WTC11 (cell line): ENCODE data around the gene YBX2.

Experiments used
- ATF2 ChIP-seq: sonication (generic); formaldehyde crosslinking; IDR thresholded peaks from 2 replicates; pipeline ENCODE4 v1.8.1; 2022; ENCODE audit warnings: low read depth, missing genetic modification reagents, borderline replicate concordance
- CREM ChIP-seq: sonication (generic); formaldehyde crosslinking; IDR thresholded peaks from 2 replicates; pipeline ENCODE4 v1.8.1; 2022; ENCODE audit warnings: mild to moderate bottlenecking, missing genetic modification reagents, moderate library complexity
- E2F4 ChIP-seq: sonication (generic); formaldehyde crosslinking; IDR thresholded peaks from 2 replicates; pipeline ENCODE4 v1.8.1; 2022; ENCODE audit warnings: low read depth, mild to moderate bottlenecking, moderate library complexity, missing genetic modification reagents, borderline replicate concordance
- FOXK1 ChIP-seq: sonication (generic); formaldehyde crosslinking; IDR thresholded peaks from 2 replicates; pipeline ENCODE4 v1.8.0; 2022; ENCODE audit warnings: mild to moderate bottlenecking, moderate library complexity, missing genetic modification reagents
- PRRX2 ChIP-seq: fragments of 250-450 bp; sonication (Bioruptor Pico); IDR thresholded peaks from 2 replicates; pipeline ENCODE4 v1.8.0; 2021; ENCODE audit warnings: mild to moderate bottlenecking
- RELA ChIP-seq: sonication (generic); formaldehyde crosslinking; IDR thresholded peaks from 2 replicates; pipeline ENCODE4 v1.8.1; 2022; ENCODE audit warnings: missing genetic modification reagents, mild to moderate bottlenecking, borderline replicate concordance
- SP1 ChIP-seq: sonication (generic); formaldehyde crosslinking; conservative IDR thresholded peaks from 2 replicates; pipeline ENCODE4 v1.8.1; 2022; ENCODE audit warnings: missing genetic modification reagents
- TEAD4 ChIP-seq: sonication (generic); formaldehyde crosslinking; IDR thresholded peaks from 2 replicates; pipeline ENCODE4 v1.8.0; 2022; ENCODE audit warnings: mild to moderate bottlenecking, missing genetic modification reagents
- ZNF317 ChIP-seq: sonication (generic); formaldehyde crosslinking; IDR thresholded peaks from 2 replicates; pipeline ENCODE4 v1.8.1; 2023; ENCODE audit warnings: low read depth, mild to moderate bottlenecking, moderate library complexity, missing genetic modification reagents, borderline replicate concordance
- ZNF425 ChIP-seq: fragments of 250-450 bp; sonication (Bioruptor Pico); conservative IDR thresholded peaks from 2 replicates; pipeline ENCODE4 v1.9.0; 2021; ENCODE audit warnings: mild to moderate bottlenecking
- TF ChIP-seq, protein P1 (sequence below): fragments of 200-600 bp; IDR thresholded peaks from 2 replicates; pipeline ENCODE4 v1.8.0; 2022; ENCODE audit warnings: antibody characterized with exemption
- TF ChIP-seq, protein P2 (sequence below): sonication (generic); formaldehyde crosslinking; IDR thresholded peaks from 2 replicates; pipeline ENCODE4 v1.8.1; 2023; ENCODE audit warnings: mild to moderate bottlenecking, missing genetic modification reagents, moderate library complexity
- TF ChIP-seq, protein P3 (sequence below): sonication (generic); formaldehyde crosslinking; IDR thresholded peaks from 2 replicates; pipeline ENCODE4 v1.8.0; 2022; ENCODE audit warnings: mild to moderate bottlenecking, missing genetic modification reagents
- TF ChIP-seq, protein P4 (sequence below): sonication (generic); formaldehyde crosslinking; conservative IDR thresholded peaks from 2 replicates; pipeline ENCODE4 v1.8.1; 2022; ENCODE audit warnings: mild to moderate bottlenecking, missing genetic modification reagents

DNA sequence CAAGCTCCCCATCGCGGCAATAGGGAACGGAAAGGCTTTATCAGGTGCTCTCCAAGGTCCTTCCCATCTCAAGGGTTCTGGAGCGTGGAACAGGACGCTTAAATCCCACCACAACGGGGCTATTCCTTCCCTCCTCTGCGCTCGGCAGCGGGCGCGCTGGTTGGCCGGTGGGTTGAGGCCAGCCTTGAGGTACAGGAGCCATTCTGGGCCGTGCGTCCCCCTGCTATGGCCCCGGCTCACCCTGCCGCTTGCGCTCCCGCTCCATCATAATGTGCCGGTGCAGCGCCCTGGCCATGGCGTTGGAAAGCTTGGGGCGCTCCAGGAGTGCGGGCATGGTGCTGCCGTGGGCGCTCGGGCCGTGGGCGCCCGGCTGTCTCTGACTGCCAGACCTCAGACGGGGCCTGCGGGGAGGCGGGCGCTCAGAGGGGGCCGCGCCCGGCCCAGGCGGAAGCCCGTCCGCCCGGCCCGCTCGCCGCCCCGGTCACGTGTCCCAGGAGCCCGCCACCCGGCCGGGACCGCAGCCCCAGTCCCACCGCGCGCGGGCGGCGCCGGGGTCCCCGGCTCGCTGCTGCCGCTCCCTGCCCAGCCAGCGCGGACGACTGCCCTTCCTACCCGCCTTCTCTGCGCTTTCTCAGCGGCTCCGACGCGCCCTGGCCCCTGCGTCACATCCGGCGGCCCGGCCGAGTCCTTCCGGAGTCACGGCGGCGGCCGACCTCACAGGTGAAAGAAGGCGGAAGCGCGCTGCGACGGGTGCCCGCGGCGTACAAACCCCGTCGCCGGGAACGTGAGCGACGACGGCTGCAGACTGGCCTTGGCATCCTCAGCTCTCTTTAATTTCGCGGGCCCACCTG, 20.5 kb upstream of the YBX2 start, which contains the start of gene GPS2:
- TF ChIP-seq, protein P1, sequence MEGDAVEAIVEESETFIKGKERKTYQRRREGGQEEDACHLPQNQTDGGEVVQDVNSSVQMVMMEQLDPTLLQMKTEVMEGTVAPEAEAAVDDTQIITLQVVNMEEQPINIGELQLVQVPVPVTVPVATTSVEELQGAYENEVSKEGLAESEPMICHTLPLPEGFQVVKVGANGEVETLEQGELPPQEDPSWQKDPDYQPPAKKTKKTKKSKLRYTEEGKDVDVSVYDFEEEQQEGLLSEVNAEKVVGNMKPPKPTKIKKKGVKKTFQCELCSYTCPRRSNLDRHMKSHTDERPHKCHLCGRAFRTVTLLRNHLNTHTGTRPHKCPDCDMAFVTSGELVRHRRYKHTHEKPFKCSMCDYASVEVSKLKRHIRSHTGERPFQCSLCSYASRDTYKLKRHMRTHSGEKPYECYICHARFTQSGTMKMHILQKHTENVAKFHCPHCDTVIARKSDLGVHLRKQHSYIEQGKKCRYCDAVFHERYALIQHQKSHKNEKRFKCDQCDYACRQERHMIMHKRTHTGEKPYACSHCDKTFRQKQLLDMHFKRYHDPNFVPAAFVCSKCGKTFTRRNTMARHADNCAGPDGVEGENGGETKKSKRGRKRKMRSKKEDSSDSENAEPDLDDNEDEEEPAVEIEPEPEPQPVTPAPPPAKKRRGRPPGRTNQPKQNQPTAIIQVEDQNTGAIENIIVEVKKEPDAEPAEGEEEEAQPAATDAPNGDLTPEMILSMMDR, result no peak
- TF ChIP-seq, protein P2, sequence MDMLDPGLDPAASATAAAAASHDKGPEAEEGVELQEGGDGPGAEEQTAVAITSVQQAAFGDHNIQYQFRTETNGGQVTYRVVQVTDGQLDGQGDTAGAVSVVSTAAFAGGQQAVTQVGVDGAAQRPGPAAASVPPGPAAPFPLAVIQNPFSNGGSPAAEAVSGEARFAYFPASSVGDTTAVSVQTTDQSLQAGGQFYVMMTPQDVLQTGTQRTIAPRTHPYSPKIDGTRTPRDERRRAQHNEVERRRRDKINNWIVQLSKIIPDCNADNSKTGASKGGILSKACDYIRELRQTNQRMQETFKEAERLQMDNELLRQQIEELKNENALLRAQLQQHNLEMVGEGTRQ, result peak; percentile 86
- TF ChIP-seq TEAD4 (CRISPR knock-in tag), result peak; percentile 44; the same call in 1 of the 2 replicates
- peak; percentile 92 for TF ChIP-seq SP1 (CRISPR knock-in tag)
- TF ChIP-seq ATF2 (CRISPR knock-in tag), result no peak
- TF ChIP-seq FOXK1, result peak; percentile 96
- 0 out of 2 replicates have a peak, but pooled peaks have one; percentile 17 for TF ChIP-seq E2F4 (CRISPR knock-in tag)
- TF ChIP-seq ZNF317 (CRISPR knock-in tag), result no peak
- peak; percentile 98 for TF ChIP-seq CREM (CRISPR knock-in tag)
- no peak for TF ChIP-seq ZNF425
- TF ChIP-seq, protein P3, sequence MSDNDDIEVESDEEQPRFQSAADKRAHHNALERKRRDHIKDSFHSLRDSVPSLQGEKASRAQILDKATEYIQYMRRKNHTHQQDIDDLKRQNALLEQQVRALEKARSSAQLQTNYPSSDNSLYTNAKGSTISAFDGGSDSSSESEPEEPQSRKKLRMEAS, result peak; percentile 45; the same call in 1 of the 2 replicates
- no peak for TF ChIP-seq PRRX2 (CRISPR knock-in tag)
- TF ChIP-seq, protein P4, sequence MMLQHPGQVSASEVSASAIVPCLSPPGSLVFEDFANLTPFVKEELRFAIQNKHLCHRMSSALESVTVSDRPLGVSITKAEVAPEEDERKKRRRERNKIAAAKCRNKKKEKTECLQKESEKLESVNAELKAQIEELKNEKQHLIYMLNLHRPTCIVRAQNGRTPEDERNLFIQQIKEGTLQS, result no peak
- no peak for TF ChIP-seq RELA (CRISPR knock-in tag)
